Stimulated activated CD4-positive, alpha-beta T cell treated with anti-CD3 and anti-CD28 coated beads, TNF-alpha, amount 100 ng/mL, for 4 hours (primary cell): ENCODE data around the gene NOS3.
"Not testable (repeated sequence)": the region's sequence is repeated elsewhere in the genome, so short reads cannot be mapped to it uniquely, and the experiment has no call there.

Source experiments
- DNase-seq, 3 experiments: peaks; one replicate each; pipeline ENCODE4 v3.0.0-alpha.2; 2020; ENCODE audit warnings: low read depth in 3 of 3

The NOS3 gene

GRCh38 chr7:151017370-151017952 lies 26.6 kb downstream of the NOS3 start:
- no peak for DNase-seq

GRCh38 chr7:151017953-151018420 lies 27.2 kb downstream of the NOS3 start:
- DNase-seq: peak; percentile 60 to 77 (median 68)

- no peak for DNase-seq
Observed at GRCh38 chr7:151018421-151019129, 27.8 kb downstream of the NOS3 start.

- DNase-seq: no peak
Observed at GRCh38 chr7:151019130-151019447, 28.3 kb downstream of the NOS3 start.

- no peak for DNase-seq
Observed at GRCh38 chr7:151020231-151020630, 29.4 kb downstream of the NOS3 start.

- no peak for DNase-seq
Observed at GRCh38 chr7:151023232-151023631, 32.4 kb downstream of the NOS3 start.

- no peak for DNase-seq
Observed at GRCh38 chr7:151024435-151025056, 33.7 kb downstream of the NOS3 start, which contains the start of gene ATG9B. ATG9B (minus strand) TSS chr7:151024494; CDS start chr7:151024423, 71 bp downstream.

GRCh38 chr7:151025924-151026671 lies 35.3 kb downstream of the NOS3 start:
- no peak for DNase-seq

- DNase-seq: not testable (repeated sequence)
Observed at GRCh38 chr7:151026771-151027727, 36.2 kb downstream of the NOS3 start.

- not testable (repeated sequence) for DNase-seq
Observed at GRCh38 chr7:151027728-151028130, 36.9 kb downstream of the NOS3 start.

GRCh38 chr7:151028131-151028947 lies 37.5 kb downstream of the NOS3 start, which contains the start of gene ABCB8:
ABCB8 (plus strand) TSS chr7:151028450; CDS start chr7:151028516, 66 bp downstream.
- DNase-seq: peak; percentile 87 to 97 (median 97)

- no peak for DNase-seq
Observed at GRCh38 chr7:151028948-151029501, 38.2 kb downstream of the NOS3 start.

GRCh38 chr7:151031011-151031410 lies 40.2 kb downstream of the NOS3 start:
- no peak for DNase-seq

GRCh38 chr7:151032936-151033863 lies 42.4 kb downstream of the NOS3 start:
- no peak for DNase-seq

- DNase-seq: no peak
Observed at GRCh38 chr7:151033864-151034249, 43.0 kb downstream of the NOS3 start.

- DNase-seq: no peak
Observed at GRCh38 chr7:151034312-151035025, 43.7 kb downstream of the NOS3 start.

GRCh38 chr7:151035026-151035717 lies 44.4 kb downstream of the NOS3 start:
- DNase-seq: no peak
